H1 (cell line): Measurements from ENCODE around the gene FBN1. TPM values are rescaled to one million over a fixed set of nuclear protein-coding genes. Genes with fewer than 3 reads are reported as not detected.

Source experiments
- CTCF ChIA-PET: fragments of 300-600 bp; sonication (Branson Sonifier 250); formaldehyde crosslinking; loops from one replicate; lab custom pipeline; 2021; ENCODE audit not compliant: partially characterized antibody; lab: Charles Lee
- POLR2A ChIA-PET: fragments of 300-600 bp; sonication (Branson Sonifier 250); formaldehyde crosslinking; loops from one replicate; lab custom pipeline; 2021; ENCODE audit warnings: inconsistent platforms; ENCODE audit not compliant: partially characterized antibody; lab: Charles Lee
- DNase-seq, 2 experiments: peaks; one replicate each; pipeline versions ENCODE4 v3.0.0 to v3.0.0-alpha.2; 2010 to 2022; ENCODE audit warnings: low spot score in 2 of 2, low read depth in 1 of 2, mixed read lengths in 1 of 2
- FAIRE-seq: peaks from 2 replicates; lab custom pipeline; 2011; peaks lifted over from hg19 to GRCh38; lab: Jason Lieb, UNC
- H2AFZ ChIP-seq: 2 replicates; pipeline ENCODE4 v1.8.1; 2012; ENCODE audit warnings: low read length, inconsistent platforms
- H2AK5ac ChIP-seq: 2 replicates; pipeline ENCODE4 v1.6.1; 2013; ENCODE audit warnings: low read depth, low read length
- H2BK120ac ChIP-seq: replicated peaks from 2 replicates; pipeline ENCODE3; 2013; ENCODE audit warnings: low read depth, low read length, inconsistent platforms
- H2BK12ac ChIP-seq: 2 replicates; pipeline ENCODE4 v1.6.1; 2013; ENCODE audit warnings: low read depth, low read length
- H2BK15ac ChIP-seq: 2 replicates; pipeline ENCODE4 v1.6.1; 2013; ENCODE audit warnings: low read length
- H2BK20ac ChIP-seq: 2 replicates; pipeline ENCODE4 v1.6.1; 2013; ENCODE audit warnings: low read length
- H2BK5ac ChIP-seq: 2 replicates; pipeline ENCODE4 v1.6.1; 2013; ENCODE audit warnings: low read depth, low read length
- H3K14ac ChIP-seq: 2 replicates; pipeline ENCODE4 v1.6.1; 2013; ENCODE audit warnings: inconsistent platforms; ENCODE audit not compliant: insufficient read length
- H3K18ac ChIP-seq: 2 replicates; pipeline ENCODE4 v1.6.1; 2013; ENCODE audit warnings: low read length; ENCODE audit errors: extremely low read depth
- H3K23ac ChIP-seq: 2 replicates; pipeline ENCODE4 v1.6.1; 2013; ENCODE audit warnings: inconsistent platforms; ENCODE audit not compliant: insufficient read length
- H3K23me2 ChIP-seq: 2 replicates; pipeline ENCODE4 v1.6.1; 2013; ENCODE audit warnings: low read depth, low read length
- H3K27ac ChIP-seq: 2 replicates; pipeline ENCODE4 v1.6.1; 2011; ENCODE audit warnings: low read depth, low read length, inconsistent platforms
- H3K27me3 ChIP-seq, 4 experiments: replicated peaks in 1 of 4; 1 replicate in 1 of 4; 2 replicates in 3 of 4; pipeline versions ENCODE4 v1.6.1 to v1.8.1; 2011 to 2013; ENCODE audit warnings: low read length in 3 of 4, mild to moderate bottlenecking in 3 of 4, inconsistent platforms in 2 of 4, mixed read lengths in 2 of 4, moderate library complexity in 1 of 4; ENCODE audit not compliant: control insufficient read depth in 3 of 4, insufficient read depth in 3 of 4; ENCODE audit errors: extremely low read depth in 1 of 4
- H3K36me3 ChIP-seq, 4 experiments: 2 replicates each; pipeline versions ENCODE4 v1.6.1 to v1.8.1; 2011 to 2013; ENCODE audit warnings: mild to moderate bottlenecking in 4 of 4, low read length in 3 of 4, moderate library complexity in 2 of 4, control low read depth in 1 of 4, inconsistent platforms in 1 of 4; ENCODE audit not compliant: insufficient read depth in 4 of 4, control insufficient read depth in 2 of 4
- H3K4ac ChIP-seq: replicated peaks from 2 replicates; pipeline ENCODE3; 2013; ENCODE audit warnings: low read length, low read depth, mixed read lengths, inconsistent platforms; ENCODE audit not compliant: insufficient read length
- H3K4me1 ChIP-seq, 4 experiments: replicated peaks in 1 of 4; 1 replicate in 1 of 4; 2 replicates in 3 of 4; pipeline versions ENCODE4 v1.6.1 to v1.8.1; 2011 to 2013; ENCODE audit warnings: low read length in 3 of 4, inconsistent platforms in 2 of 4, mixed read lengths in 1 of 4; ENCODE audit not compliant: insufficient read depth in 4 of 4, control insufficient read depth in 3 of 4
- H3K4me2 ChIP-seq, 2 experiments: 2 replicates each; pipeline versions ENCODE4 v1.6.1 to v1.8.1; 2011 to 2013; ENCODE audit warnings: low read depth in 2 of 2, low read length in 2 of 2, control low read depth in 1 of 2, inconsistent platforms in 1 of 2, mild to moderate bottlenecking in 1 of 2; ENCODE audit not compliant: insufficient read depth in 1 of 2
- H3K4me3 ChIP-seq, 4 experiments: fragments of 200-600, 300-600 bp in 1 of 4; sonication (generic), shearing (Covaris generic), sonication (Bioruptor Twin) in 1 of 4; 2 replicates each; pipeline versions ENCODE4 v1.5.1 to v1.8.1; 2011 to 2016; ENCODE audit warnings: low read length in 4 of 4, low read depth in 3 of 4, control low read depth in 2 of 4, inconsistent platforms in 2 of 4, mild to moderate bottlenecking in 2 of 4, mixed read lengths in 1 of 4, moderate library complexity in 1 of 4; ENCODE audit not compliant: insufficient read depth in 2 of 4; ENCODE audit errors: extremely low read depth in 1 of 4
- H3K56ac ChIP-seq: replicated peaks from 2 replicates; pipeline ENCODE3; 2013; ENCODE audit warnings: low read depth, mild to moderate bottlenecking, mixed read lengths, low read length, inconsistent platforms; ENCODE audit not compliant: insufficient read length
- H3K79me1 ChIP-seq: 2 replicates; pipeline ENCODE4 v1.6.1; 2013; ENCODE audit warnings: low read depth, low read length, control low read depth
- H3K79me2 ChIP-seq, 2 experiments: 2 replicates each; pipeline versions ENCODE4 v1.6.1 to v1.8.1; 2012 to 2013; ENCODE audit warnings: low read length in 2 of 2, mild to moderate bottlenecking in 2 of 2, inconsistent platforms in 1 of 2; ENCODE audit not compliant: insufficient read depth in 2 of 2, control insufficient read depth in 1 of 2
- H3K9ac ChIP-seq, 4 experiments: replicated peaks in 1 of 4; 1 replicate in 1 of 4; 2 replicates in 3 of 4; pipeline versions ENCODE4 v1.6.1 to v1.8.1; 2011 to 2013; ENCODE audit warnings: low read depth in 3 of 4, low read length in 3 of 4, control low read depth in 2 of 4, mild to moderate bottlenecking in 2 of 4, moderate library complexity in 2 of 4, inconsistent platforms in 1 of 4; ENCODE audit errors: extremely low read depth in 1 of 4
- H3K9me3 ChIP-seq, 2 experiments: 2 replicates each; pipeline versions ENCODE4 v1.6.1 to v1.8.1; 2012 to 2013; ENCODE audit warnings: mild to moderate bottlenecking in 2 of 2, moderate library complexity in 2 of 2, control low read depth in 1 of 2, inconsistent platforms in 1 of 2, low read depth in 1 of 2, low read length in 1 of 2, mixed read lengths in 1 of 2; ENCODE audit not compliant: insufficient read depth in 2 of 2
- H4K20me1 ChIP-seq, 2 experiments: replicated peaks in 1 of 2; 2 replicates each; pipeline versions ENCODE3 to v1.8.1; 2011 to 2013; ENCODE audit warnings: inconsistent platforms in 2 of 2, low read length in 2 of 2, mild to moderate bottlenecking in 1 of 2; ENCODE audit not compliant: insufficient read depth in 2 of 2, control insufficient read depth in 1 of 2
- H4K5ac ChIP-seq: 2 replicates; pipeline ENCODE4 v1.6.1; 2013; ENCODE audit warnings: low read length, low read depth, mixed read lengths, inconsistent platforms; ENCODE audit not compliant: insufficient read length
- H4K8ac ChIP-seq: 2 replicates; pipeline ENCODE4 v1.8.0; 2013; ENCODE audit warnings: mild to moderate bottlenecking, moderate library complexity, low read length, inconsistent platforms; ENCODE audit not compliant: insufficient read depth; ENCODE audit errors: extremely low read depth
- H4K91ac ChIP-seq: replicated peaks from 2 replicates; pipeline ENCODE3; 2013; ENCODE audit warnings: low read length, mixed read lengths, inconsistent platforms; ENCODE audit not compliant: insufficient read length
- EGR1 ChIP-seq: IDR thresholded peaks from 2 replicates; pipeline ENCODE4 v1.6.1; 2011; ENCODE audit warnings: low read depth, low read length, borderline replicate concordance
- POLR2A ChIP-seq, 2 experiments: IDR thresholded peaks; 1 replicate in 1 of 2; 2 replicates in 1 of 2; pipeline ENCODE4 v1.6.1; 2011; ENCODE audit warnings: low read depth in 2 of 2, low read length in 2 of 2, mild to moderate bottlenecking in 2 of 2; ENCODE audit errors: control extremely low read depth in 1 of 2
- TAF7 ChIP-seq: optimal IDR thresholded peaks from 2 replicates; pipeline ENCODE3; 2011; ENCODE audit warnings: low read depth, mild to moderate bottlenecking, inconsistent platforms, low read length, moderate library complexity, borderline replicate concordance
- WGBS, 2 experiments: shearing (Covaris generic) in 1 of 2; methylation state at CpG; one replicate each; pipeline versions ENCODE4 v1.1.6 to v1.1.7; 2013 to 2015; ENCODE audit warnings: low lambda C conversion rate in 2 of 2, mixed read lengths in 2 of 2, inconsistent platforms in 1 of 2, low coverage in 1 of 2, missing lambda C conversion rate in 1 of 2; ENCODE audit not compliant: insufficient replicate concordance in 2 of 2, insufficient coverage in 1 of 2, insufficient read length in 1 of 2; ENCODE audit errors: extremely low coverage in 1 of 2, missing lambda C conversion rate in 1 of 2; 5-methylcytosine and 5-hydroxymethylcytosine counted together
- polyA plus RNA-seq, 7 experiments: library from polyadenylated mRNA; depleted of rRNA in 3 of 7; stranded (reverse) in 5 of 7; unstranded in 2 of 7; fragments of >200 nt in 5 of 7; fragments of 200-250 nt in 2 of 7; gene quantifications; 1 replicate in 5 of 7; 2 replicates in 1 of 7; 4 replicates in 1 of 7; pipeline versions ENCODE4 v1.2.1 to v1.2.3, GENCODE V29; 2011 to 2013; ENCODE audit warnings: missing spikeins in 2 of 7, mixed read lengths in 2 of 7
- total RNA-seq: library from RNA; stranded (reverse); fragmentation: NEBNext Ultra II Directional; extraction: Animal tissue kit (Norgen Biotek cat#: 25700); gene quantifications from 2 replicates; pipeline ENCODE4 v1.2.1, GENCODE V29; 2021

The FBN1 gene
- total and polyA plus RNA-seq, 2 of the 8 experiments (the other 6 are each of a cell fraction or from before 2014, with no cell fraction given) = 3.0 to 4.0 TPM

DNA sequence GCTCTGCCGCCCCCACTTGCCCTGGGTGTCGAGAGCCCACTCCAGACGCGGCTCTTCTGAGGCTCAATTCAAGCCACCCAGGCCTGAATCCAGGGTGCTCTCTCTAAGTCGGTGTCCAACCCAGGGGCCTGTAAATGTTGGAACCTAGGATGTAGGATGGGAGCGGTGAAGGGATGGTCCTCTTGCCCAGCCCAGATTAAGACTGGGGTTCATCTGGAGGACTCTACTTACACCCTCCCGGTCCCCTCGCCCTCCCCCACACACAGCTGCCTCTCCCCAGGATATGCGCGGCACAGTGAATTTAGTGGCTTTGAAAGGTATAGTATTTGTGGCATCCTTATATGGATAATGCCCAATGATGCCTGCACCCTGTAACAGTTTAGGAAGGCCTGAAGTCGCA, 822 bp upstream of the FBN1 start:
- Histone ChIP-seq H3K36me3 (no peaks in the 10 kb centered on the region), H4K5ac (no peak overlapping the region), H3K4ac (no peak overlapping the region), H3K18ac (no peak overlapping the region), H2BK120ac (no peak overlapping the region), H2AFZ (0 out of 2 replicates have a peak overlapping the region, but pooled peaks have one; percentile 9), H2BK15ac (no peak overlapping the region), H2BK5ac (no peak overlapping the region), H3K23ac (no peak overlapping the region), H2BK20ac (no peak overlapping the region), H4K91ac (no peak overlapping the region), H3K4me3 (peak overlapping the region; percentile 29 to 77 (median 56)), H3K27ac (no peak overlapping the region), H3K4me2 (peak overlapping the region; percentile 84 to 97), H3K79me2 (no peaks in the 10 kb centered on the region), H3K27me3 (peaks cover 0 to 34% (median 29%) of the 10 kb centered on the region in 4 experiments; a peak in 6 of 7 replicates), H2AK5ac (no peak overlapping the region), H3K9me3 (no peaks in the 10 kb centered on the region), H3K79me1 (no peaks in the 10 kb centered on the region), H3K23me2 (peaks cover 19% of the 10 kb centered on the region; the same call in 1 of the 2 replicates), H4K8ac (peak overlapping the region; percentile 62; the same call in 1 of the 2 replicates), H4K20me1 (peaks cover 0 to 2% of the 10 kb centered on the region in 2 experiments), H2BK12ac (no peak overlapping the region), H3K56ac (no peak overlapping the region), H3K14ac (no peak overlapping the region), H3K9ac (peak overlapping the region; percentile 29 to 71 (median 60)), H3K4me1 (peaks cover 1 to 15% (median 2%) of the 10 kb centered on the region in 4 experiments; a peak in 5 of 7 replicates)
- FAIRE-seq (no peak), DNase-seq (no peak)
- ChIA-PET CTCF (interaction anchor here (1.0 kb wide), 1 partner anchor 295 kb away, joined by 6 read pairs; no protein-coding TSS in a partner anchor), POLR2A (interaction anchor here (0.7 to 0.8 kb wide), 4 partner anchors 9 to 160 kb away, joined by 3 to 4 read pairs (median 3); no protein-coding TSS in a partner anchor)
- WGBS, 2 experiments = 37% methylated on average over 11 of the region's 11 CpGs; no CpG with 5 or more reads in 1 of the 2 experiments
- no peak for TF ChIP-seq EGR1
- peak; percentile 0 for TF ChIP-seq TAF7
- TF ChIP-seq POLR2A (IDR thresholded peaks at IDR 0.05; ENCODE audit: control extremely low read depth in 1 of 2, low read depth in 2 of 2, low read length in 2 of 2) = 0 out of 3 replicates have a peak, but pooled peaks of 1 of the 2 experiments have one; percentile 9
